Ovary (tissue), 3 donors: ENCODE data around the gene TM9SF3.

ENCODE experiments used
- CTCF ChIP-seq, 3 donors: fragments of 450-650 bp in 2 of 3; fragments of 200-600 bp in 1 of 3; IDR thresholded peaks; one replicate each; pipeline versions ENCODE4 v1.5.1 to v1.8.0; 2016 to 2022; ENCODE audit warnings: antibody characterized with exemption in 3 of 3, mild to moderate bottlenecking in 1 of 3
- POLR2A ChIP-seq: fragments of 450-650 bp; IDR thresholded peaks from one replicate; pipeline ENCODE4 v1.6.1; 2017; ENCODE audit warnings: antibody characterized with exemption, mild to moderate bottlenecking, moderate library complexity
- donor health status: DM: no; HTN: no; CAD: no.

GRCh38 chr10:96488161-96488935 is 98.5 kb downstream of the TM9SF3 start:
- TF ChIP-seq POLR2A (no peak), CTCF (IDR thresholded peaks at IDR 0.05) (no peak)
